Suprapubic skin (tissue), 4 donors: ENCODE results near the gene CNNM2.

Experiments
- CTCF ChIP-seq, 2 donors: fragments of 200-600 bp in 1 of 2; fragments of 450-650 bp in 1 of 2; sonication (generic) in 1 of 2; IDR thresholded peaks; one replicate each; pipeline ENCODE4 v1.5.1; 2016 to 2019; ENCODE audit warnings: antibody characterized with exemption in 2 of 2, mild to moderate bottlenecking in 1 of 2, moderate library complexity in 1 of 2
- EP300 ChIP-seq: sonication (generic); formaldehyde crosslinking; IDR thresholded peaks from one replicate; pipeline ENCODE4 v1.6.1; 2017; ENCODE audit warnings: antibody characterized with exemption
- POLR2A ChIP-seq, 2 donors: fragments of 450-650 bp; IDR thresholded peaks; one replicate each; pipeline ENCODE4 v1.6.1; 2017; ENCODE audit warnings: antibody characterized with exemption in 2 of 2, mild to moderate bottlenecking in 2 of 2, moderate library complexity in 2 of 2
- POLR2AphosphoS5 ChIP-seq, 3 donors: sonication (generic); formaldehyde crosslinking; IDR thresholded peaks; one replicate each; pipeline ENCODE4 v1.6.1; 2017; ENCODE audit warnings: antibody characterized with exemption in 3 of 3

GRCh38 chr10:103103989-103104388 is 185.9 kb downstream of the CNNM2 start:
- TF ChIP-seq POLR2A (IDR thresholded peaks at IDR 0.05) (no peak), CTCF (IDR thresholded peaks at IDR 0.05) (no peak), POLR2AphosphoS5 (IDR thresholded peaks at IDR 0.05) (no peak), EP300 (no peak)
